Inferior parietal cortex (tissue), 1 donor: Measurements from ENCODE around the gene ABCA2.
"Not testable (repeated sequence)": the region's sequence is repeated elsewhere in the genome, so short reads cannot be mapped to it uniquely, and the experiment has no call there.

Experiments used
- DNase-seq: peaks from one replicate; pipeline ENCODE4 v3.0.0-alpha.2; 2016; ENCODE audit errors: extremely low spot score

ABCA2 gene

GRCh38 chr9:137064027-137064879 lies 36.2 kb upstream of the ABCA2 start:
- DNase-seq, result peak; percentile 68

- DNase-seq, result no peak
These were observed 35.4 kb upstream of the ABCA2 start for GRCh38 chr9:137063311-137064026.

- DNase-seq, result not testable (repeated sequence)
These were observed 34.8 kb upstream of the ABCA2 start for GRCh38 chr9:137062798-137063197.

GRCh38 chr9:137062384-137062783 lies 34.3 kb upstream of the ABCA2 start:
- no peak for DNase-seq

GRCh38 chr9:137058521-137059234 lies 30.6 kb upstream of the ABCA2 start:
- DNase-seq, result no peak

- DNase-seq, result no peak
These were observed 29.5 kb upstream of the ABCA2 start for GRCh38 chr9:137057545-137057944.

GRCh38 chr9:137056739-137057415 lies 28.8 kb upstream of the ABCA2 start:
- no peak for DNase-seq

GRCh38 chr9:137055385-137056364 lies 27.6 kb upstream of the ABCA2 start:
- DNase-seq, result peak; percentile 84

- DNase-seq, result no peak
These were observed 26.9 kb upstream of the ABCA2 start for GRCh38 chr9:137054932-137055384.

- DNase-seq, result no peak
These were observed 26.2 kb upstream of the ABCA2 start, which contains the start of gene ENTPD2 for GRCh38 chr9:137053944-137054931. ENTPD2 (minus strand) TSS chr9:137054061; CDS start chr9:137053997, 64 bp downstream.

GRCh38 chr9:137052998-137053943 lies 25.2 kb upstream of the ABCA2 start:
- DNase-seq, result no peak

- no peak for DNase-seq
These were observed 24.3 kb upstream of the ABCA2 start for GRCh38 chr9:137052293-137052692.

GRCh38 chr9:137051145-137051724 lies 23.2 kb upstream of the ABCA2 start:
- no peak for DNase-seq

GRCh38 chr9:137050570-137050969 lies 22.5 kb upstream of the ABCA2 start:
- DNase-seq, result no peak

- DNase-seq, result no peak
These were observed 21.8 kb upstream of the ABCA2 start for GRCh38 chr9:137049544-137050449.
